Fibroblast of villous mesenchyme (primary cell): ENCODE measurements around the gene CFAP74. TPM values are rescaled to one million over a fixed set of nuclear protein-coding genes. Genes with fewer than 3 reads are reported as not detected.

ENCODE experiments used
- DNase-seq: peaks from one replicate; pipeline ENCODE4 v3.0.0-alpha.2; 2010; ENCODE audit warnings: low read depth
- H3K4me3 ChIP-seq: 2 replicates; pipeline ENCODE4 v1.5.1; 2011; ENCODE audit warnings: low read depth, mild to moderate bottlenecking, low read length
- total RNA-seq: library from RNA; depleted of rRNA; stranded (reverse); fragments of >200 nt; gene quantifications from 2 replicates; pipeline ENCODE4 v1.2.3, GENCODE V29; 2012
- TF ChIP-seq, protein P1 (sequence below): IDR thresholded peaks from 2 replicates; pipeline ENCODE4 v1.5.1; 2012; ENCODE audit warnings: low read depth, mild to moderate bottlenecking, low read length; ENCODE audit not compliant: insufficient read depth

Gene CFAP74
- total RNA-seq, 1 donor, result not detected

GRCh38 chr1:2009101-2010053 lies 5.8 kb upstream of the CFAP74 start:
- TF ChIP-seq, protein P1, sequence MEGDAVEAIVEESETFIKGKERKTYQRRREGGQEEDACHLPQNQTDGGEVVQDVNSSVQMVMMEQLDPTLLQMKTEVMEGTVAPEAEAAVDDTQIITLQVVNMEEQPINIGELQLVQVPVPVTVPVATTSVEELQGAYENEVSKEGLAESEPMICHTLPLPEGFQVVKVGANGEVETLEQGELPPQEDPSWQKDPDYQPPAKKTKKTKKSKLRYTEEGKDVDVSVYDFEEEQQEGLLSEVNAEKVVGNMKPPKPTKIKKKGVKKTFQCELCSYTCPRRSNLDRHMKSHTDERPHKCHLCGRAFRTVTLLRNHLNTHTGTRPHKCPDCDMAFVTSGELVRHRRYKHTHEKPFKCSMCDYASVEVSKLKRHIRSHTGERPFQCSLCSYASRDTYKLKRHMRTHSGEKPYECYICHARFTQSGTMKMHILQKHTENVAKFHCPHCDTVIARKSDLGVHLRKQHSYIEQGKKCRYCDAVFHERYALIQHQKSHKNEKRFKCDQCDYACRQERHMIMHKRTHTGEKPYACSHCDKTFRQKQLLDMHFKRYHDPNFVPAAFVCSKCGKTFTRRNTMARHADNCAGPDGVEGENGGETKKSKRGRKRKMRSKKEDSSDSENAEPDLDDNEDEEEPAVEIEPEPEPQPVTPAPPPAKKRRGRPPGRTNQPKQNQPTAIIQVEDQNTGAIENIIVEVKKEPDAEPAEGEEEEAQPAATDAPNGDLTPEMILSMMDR, result no peak
- no peak overlapping the region for H3K4me3 ChIP-seq
- DNase-seq, result no peak

GRCh38 chr1:2004856-2005255 lies 1.3 kb upstream of the CFAP74 start:
- TF ChIP-seq, protein P1, result no peak
- DNase-seq, result no peak
- no peak overlapping the region for H3K4me3 ChIP-seq

GRCh38 chr1:2001773-2002411 lies 1.7 kb downstream of the CFAP74 start:
- TF ChIP-seq, protein P1, result no peak
- DNase-seq, result no peak
- no peak overlapping the region for H3K4me3 ChIP-seq

DNA sequence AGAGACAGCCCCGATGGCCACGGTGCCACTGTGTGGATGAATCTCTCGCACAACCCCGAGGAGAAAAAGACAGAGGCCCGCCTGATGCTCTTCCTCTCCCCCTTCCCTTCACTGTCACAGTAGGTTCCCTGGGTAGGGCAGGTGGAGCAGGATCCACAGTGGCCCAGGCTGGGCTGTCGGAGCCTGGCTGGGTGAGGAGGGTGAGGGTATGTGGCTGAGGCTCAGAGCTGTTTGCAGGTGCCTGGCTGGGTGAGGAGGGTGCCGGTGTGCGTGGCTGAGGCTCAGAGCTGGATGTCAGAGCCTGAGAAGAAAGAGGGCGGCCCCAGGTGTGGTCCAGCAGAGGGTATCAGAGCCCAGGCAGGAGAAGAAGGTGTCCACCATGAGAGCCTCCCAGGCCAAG lies 2.7 kb downstream of the CFAP74 start:
- H3K4me3 ChIP-seq, result no peak overlapping the region
- TF ChIP-seq, protein P1, result no peak
- DNase-seq, result no peak

DNA sequence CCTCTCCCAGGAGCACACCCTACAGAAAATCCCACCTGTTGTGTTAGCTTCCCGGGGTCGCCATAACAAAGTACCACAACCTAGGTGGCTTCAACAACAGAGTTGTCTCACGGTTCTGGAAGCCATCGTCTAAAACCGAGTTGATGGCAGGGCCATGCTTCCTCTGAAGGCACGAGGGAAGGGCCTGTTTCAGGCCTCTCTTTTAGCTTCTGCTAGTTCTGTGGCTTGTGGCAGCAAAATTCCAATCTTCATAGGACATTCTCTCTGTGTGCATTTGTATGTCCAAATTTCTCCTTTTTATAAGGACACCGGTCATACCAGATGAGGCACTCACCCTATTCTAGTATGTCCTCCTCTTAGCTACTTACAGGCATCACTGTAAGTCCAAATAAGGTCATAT lies 3.2 kb downstream of the CFAP74 start:
- no peak overlapping the region for H3K4me3 ChIP-seq
- DNase-seq, result no peak
- TF ChIP-seq, protein P1, result no peak

DNA sequence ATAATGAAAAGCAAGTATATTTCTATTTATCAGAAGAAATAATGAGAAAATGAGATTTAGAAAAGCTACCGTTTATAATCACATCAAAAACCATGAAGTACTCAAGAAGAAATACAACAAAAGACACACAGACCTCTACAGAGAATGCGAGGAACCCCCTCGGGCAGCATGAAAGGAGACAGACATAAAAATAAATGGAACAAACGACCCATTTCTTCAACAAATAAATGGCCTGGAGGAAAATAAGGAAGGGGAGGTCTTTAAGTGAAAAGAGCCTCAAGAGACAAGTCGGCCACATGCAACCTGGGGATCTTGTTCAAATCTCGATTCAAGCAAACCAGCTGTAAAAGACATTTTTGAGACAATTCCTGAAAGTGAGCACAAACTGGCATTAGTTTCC lies 6.0 kb downstream of the CFAP74 start:
- TF ChIP-seq, protein P1, result no peak
- H3K4me3 ChIP-seq, result no peak overlapping the region
- no peak for DNase-seq
